Osteoblast (primary cell): Measurements from ENCODE around the gene SPACA7. TPM values are rescaled to one million over a fixed set of nuclear protein-coding genes. Genes with fewer than 3 reads are reported as not detected.

ENCODE experiments used
- DNase-seq: peaks from one replicate; pipeline ENCODE4 v3.0.0; 2011; ENCODE audit warnings: low spot score, mixed read lengths; ENCODE audit not compliant: insufficient read length; ENCODE audit errors: missing footprints
- H2AFZ ChIP-seq: 2 replicates; pipeline ENCODE4 v1.6.0; 2011; ENCODE audit warnings: mild to moderate bottlenecking, low read length
- H3K27ac ChIP-seq: 2 replicates; pipeline ENCODE4 v1.5.1; 2011; ENCODE audit warnings: mild to moderate bottlenecking, low read depth, low read length, moderate library complexity
- H3K27me3 ChIP-seq: 2 replicates; pipeline ENCODE4 v1.6.0; 2012; ENCODE audit warnings: mild to moderate bottlenecking, control low read depth, inconsistent platforms, low read length, moderate library complexity; ENCODE audit not compliant: insufficient read depth
- H3K36me3 ChIP-seq: 2 replicates; pipeline ENCODE4 v1.5.1; 2011; ENCODE audit warnings: mild to moderate bottlenecking, low read length, control low read depth, moderate library complexity; ENCODE audit not compliant: insufficient read depth
- H3K4me1 ChIP-seq: 2 replicates; pipeline ENCODE4 v1.5.1; 2011; ENCODE audit warnings: mild to moderate bottlenecking, low read length, control low read depth, moderate library complexity; ENCODE audit not compliant: insufficient read depth
- H3K4me2 ChIP-seq: 2 replicates; pipeline ENCODE4 v1.6.0; 2011; ENCODE audit warnings: mild to moderate bottlenecking, low read length; ENCODE audit not compliant: insufficient read depth
- H3K4me3 ChIP-seq: fragments of 200-600 bp; sonication (generic); 3 replicates; pipeline ENCODE4 v1.5.1; 2012; ENCODE audit warnings: mild to moderate bottlenecking, low read length, inconsistent platforms; ENCODE audit not compliant: insufficient read depth
- H3K79me2 ChIP-seq: 2 replicates; pipeline ENCODE4 v1.6.0; 2012; ENCODE audit warnings: mild to moderate bottlenecking, low read length, control low read depth, inconsistent platforms; ENCODE audit not compliant: insufficient read depth
- H3K9me3 ChIP-seq: 2 replicates; pipeline ENCODE4 v1.5.1; 2011; ENCODE audit warnings: low read depth, low read length, control low read depth
- H4K20me1 ChIP-seq: 2 replicates; pipeline ENCODE4 v1.6.0; 2012; ENCODE audit warnings: mild to moderate bottlenecking, low read length, control low read depth; ENCODE audit not compliant: insufficient read depth
- CTCF ChIP-seq: IDR thresholded peaks from 2 replicates; pipeline ENCODE4 v1.5.1; 2011; ENCODE audit warnings: mild to moderate bottlenecking, low read depth, low read length, moderate library complexity; ENCODE audit errors: extremely low read depth
- total RNA-seq: library from RNA; depleted of rRNA; stranded (reverse); fragments of >200 nt; gene quantifications from 2 replicates; pipeline ENCODE4 v1.2.3, GENCODE V29; 2012

The SPACA7 gene
- total RNA-seq, 1 donor: not detected

DNA sequence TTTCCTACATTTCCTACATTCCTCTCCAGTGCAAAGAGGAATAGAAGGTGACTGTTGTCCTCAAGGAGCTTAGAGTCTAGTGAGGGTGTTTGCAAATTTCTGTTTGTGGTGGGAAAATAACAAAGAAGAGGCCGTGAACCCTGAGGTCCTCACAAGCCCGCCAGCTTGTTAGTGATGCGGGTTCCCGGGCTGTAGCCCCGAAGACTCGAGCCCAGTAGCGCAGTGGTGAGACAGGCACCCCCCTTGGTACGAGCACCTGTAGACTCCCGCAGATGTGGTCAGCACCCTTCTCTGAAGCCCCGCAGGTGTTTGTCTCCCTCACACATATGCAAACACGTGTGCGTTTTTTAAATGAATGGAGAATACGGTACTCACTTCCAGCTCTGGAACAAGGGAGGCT lies 26.5 kb upstream of the SPACA7 start:
- no peak overlapping the region for H3K4me3 ChIP-seq
- H3K27me3 ChIP-seq: no peaks in the 10 kb centered on the region
- H3K36me3 ChIP-seq: no peaks in the 10 kb centered on the region
- no peaks in the 10 kb centered on the region for H4K20me1 ChIP-seq
- no peak for TF ChIP-seq CTCF
- no peak overlapping the region for H3K4me2 ChIP-seq
- no peak for DNase-seq
- no peaks in the 10 kb centered on the region for H3K79me2 ChIP-seq
- no peak overlapping the region for H3K27ac ChIP-seq
- no peak overlapping the region for H2AFZ ChIP-seq
- H3K4me1 ChIP-seq: no peaks in the 10 kb centered on the region
- H3K9me3 ChIP-seq: peaks cover 2% of the 10 kb centered on the region

- no peaks in the 10 kb centered on the region for H3K4me1 ChIP-seq
- H3K27me3 ChIP-seq: no peaks in the 10 kb centered on the region
- no peak for TF ChIP-seq CTCF
- H4K20me1 ChIP-seq: no peaks in the 10 kb centered on the region
- H3K4me2 ChIP-seq: no peak overlapping the region
- DNase-seq: no peak
- no peak overlapping the region for H3K27ac ChIP-seq
- H3K36me3 ChIP-seq: no peaks in the 10 kb centered on the region
- H3K9me3 ChIP-seq: peaks cover 2% of the 10 kb centered on the region
- H3K4me3 ChIP-seq: no peak overlapping the region
- no peaks in the 10 kb centered on the region for H3K79me2 ChIP-seq
- H2AFZ ChIP-seq: no peak overlapping the region
Observed at GRCh38 chr13:112350300-112350699, 25.9 kb upstream of the SPACA7 start.

DNA sequence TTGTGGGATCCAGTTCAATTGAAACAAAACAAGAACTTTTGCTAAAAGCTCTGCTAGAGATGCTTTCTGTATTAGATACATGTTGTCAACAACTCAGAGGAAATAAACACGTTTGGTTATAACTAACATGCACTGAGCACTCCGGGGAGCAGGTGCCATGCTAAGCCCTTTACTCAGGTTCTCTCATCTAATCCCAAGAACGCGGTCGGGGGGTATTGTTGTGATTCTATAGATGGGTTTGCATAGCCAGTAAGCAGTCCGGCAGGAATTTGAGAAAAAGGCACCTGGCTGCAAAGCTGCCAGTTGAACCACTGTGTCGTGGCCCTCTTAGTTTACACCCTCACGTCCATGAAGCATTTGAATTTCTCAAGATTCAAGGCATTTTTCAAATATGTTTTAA lies 24.3 kb upstream of the SPACA7 start:
- H3K4me3 ChIP-seq: no peak overlapping the region
- no peaks in the 10 kb centered on the region for H3K36me3 ChIP-seq
- H4K20me1 ChIP-seq: no peaks in the 10 kb centered on the region
- no peak overlapping the region for H3K4me2 ChIP-seq
- no peaks in the 10 kb centered on the region for H3K4me1 ChIP-seq
- H3K27me3 ChIP-seq: no peaks in the 10 kb centered on the region
- no peak for TF ChIP-seq CTCF
- H3K9me3 ChIP-seq: peaks cover 2% of the 10 kb centered on the region
- H3K27ac ChIP-seq: no peak overlapping the region
- no peaks in the 10 kb centered on the region for H3K79me2 ChIP-seq
- DNase-seq: no peak
- no peak overlapping the region for H2AFZ ChIP-seq

DNA sequence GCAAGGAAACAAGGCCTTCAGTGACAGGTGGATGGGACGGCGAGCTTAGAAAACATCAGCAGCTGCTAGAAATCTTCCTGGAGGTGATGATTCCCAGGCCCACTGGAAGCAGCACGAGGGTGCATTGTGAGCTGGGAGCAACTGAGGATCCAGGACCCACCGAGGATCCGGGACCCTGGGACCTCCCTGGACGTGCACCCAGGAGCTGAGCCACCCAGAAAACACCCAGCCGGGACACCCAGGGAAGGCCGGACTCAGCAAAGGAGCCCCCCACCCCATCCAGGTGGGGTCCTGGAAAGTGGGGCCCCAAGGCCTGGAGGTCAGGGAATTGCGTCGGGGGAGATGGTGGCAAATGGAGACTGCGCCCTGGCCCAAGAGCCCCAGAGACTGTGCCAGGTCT lies 22.3 kb upstream of the SPACA7 start:
- no peak for DNase-seq
- no peak overlapping the region for H3K4me2 ChIP-seq
- no peak overlapping the region for H3K4me3 ChIP-seq
- H3K36me3 ChIP-seq: no peaks in the 10 kb centered on the region
- H3K27me3 ChIP-seq: no peaks in the 10 kb centered on the region
- H3K4me1 ChIP-seq: no peaks in the 10 kb centered on the region
- no peak for TF ChIP-seq CTCF
- H3K9me3 ChIP-seq: peaks cover 2% of the 10 kb centered on the region
- H2AFZ ChIP-seq: no peak overlapping the region
- H3K27ac ChIP-seq: no peak overlapping the region
- no peaks in the 10 kb centered on the region for H3K79me2 ChIP-seq
- H4K20me1 ChIP-seq: no peaks in the 10 kb centered on the region
